Fibroblast of skin of right biceps (primary cell): ENCODE results near the gene ARHGAP10.
A peak's percentile ranks its signal among the peaks of the same experiment; 100 is the strongest.

Experiments
- DNase-seq: peaks from one replicate; pipeline ENCODE4 v3.0.0-alpha.2; 2013

The ARHGAP10 gene

GRCh38 chr4:148103597-148104355, 371.9 kb downstream of the ARHGAP10 start:
- DNase-seq: no peak

GRCh38 chr4:148108766-148109165, 376.9 kb downstream of the ARHGAP10 start:
- DNase-seq: no peak

GRCh38 chr4:148109216-148109615, 377.3 kb downstream of the ARHGAP10 start:
- no peak for DNase-seq

DNA sequence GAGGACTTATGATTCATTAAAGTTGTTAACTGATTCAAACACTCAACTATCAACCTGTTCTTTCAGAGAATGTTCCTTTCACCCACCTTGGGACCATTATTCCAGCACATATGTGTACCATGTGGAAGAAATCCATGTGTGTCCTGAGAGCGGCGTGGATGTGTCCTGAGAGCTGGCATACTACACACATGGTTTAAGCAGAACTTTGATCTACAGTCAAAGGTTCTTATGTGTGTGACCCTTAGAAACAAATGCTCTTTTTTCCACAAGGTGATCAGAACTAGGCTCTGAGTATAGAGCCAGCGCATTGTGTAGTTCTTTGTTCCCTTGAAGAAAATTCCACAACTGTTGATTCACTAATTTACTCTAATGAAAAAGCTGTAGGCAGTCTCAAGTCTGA, 378.3 kb downstream of the ARHGAP10 start:
- no peak for DNase-seq

DNA sequence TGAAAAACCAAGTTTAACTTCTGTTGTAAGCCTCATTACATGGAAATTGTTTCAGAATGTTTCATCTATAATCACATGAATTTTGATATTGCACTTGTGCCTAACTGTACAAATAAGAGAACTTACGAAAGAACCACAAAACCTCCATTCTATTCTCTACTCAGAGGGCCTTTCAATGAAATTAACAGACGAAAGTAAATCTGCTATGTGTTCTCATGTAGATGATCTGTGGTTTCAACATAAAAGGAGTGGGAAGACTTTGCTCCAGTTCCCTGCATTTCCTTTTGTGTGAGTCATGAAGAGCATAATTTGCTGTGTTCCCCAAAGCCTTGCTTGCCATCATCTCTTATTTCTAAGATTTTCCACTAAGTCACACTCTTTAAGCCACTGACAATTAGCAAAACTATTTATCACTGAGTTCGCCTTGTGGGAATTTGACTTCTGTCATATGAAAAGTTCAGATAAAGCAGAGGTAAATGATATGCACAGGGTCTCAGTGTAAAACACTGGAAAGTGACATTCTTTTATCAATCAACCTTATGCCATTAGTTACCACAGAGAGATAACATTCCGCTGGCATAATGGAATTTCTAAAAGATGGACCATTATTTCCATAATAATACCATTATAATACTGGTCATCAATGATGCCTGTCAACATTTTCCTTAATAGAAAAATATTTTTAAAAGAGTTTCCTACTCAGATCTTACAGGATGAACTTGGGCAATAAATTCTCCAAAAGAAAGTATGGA, 380.5 kb downstream of the ARHGAP10 start:
- peak; percentile 80 for DNase-seq

DNA sequence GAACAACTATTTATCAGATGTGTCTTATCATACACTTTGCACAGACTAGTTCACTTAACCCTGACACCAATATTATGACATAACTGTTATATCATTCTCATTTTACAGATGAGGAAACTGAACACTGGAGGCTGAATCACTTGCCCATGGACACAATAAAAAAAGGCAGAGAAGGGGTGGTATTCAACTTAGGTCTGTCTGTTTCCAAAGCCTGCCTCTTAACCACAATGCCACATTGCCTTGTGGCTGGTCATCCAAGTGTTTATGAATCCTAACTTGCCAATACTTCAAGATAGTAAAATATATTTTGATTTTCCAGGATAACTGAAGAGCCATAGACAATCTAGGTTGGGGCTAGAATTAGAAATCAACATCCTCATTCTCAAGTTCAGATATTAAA, 382.5 kb downstream of the ARHGAP10 start:
- DNase-seq: no peak

DNA sequence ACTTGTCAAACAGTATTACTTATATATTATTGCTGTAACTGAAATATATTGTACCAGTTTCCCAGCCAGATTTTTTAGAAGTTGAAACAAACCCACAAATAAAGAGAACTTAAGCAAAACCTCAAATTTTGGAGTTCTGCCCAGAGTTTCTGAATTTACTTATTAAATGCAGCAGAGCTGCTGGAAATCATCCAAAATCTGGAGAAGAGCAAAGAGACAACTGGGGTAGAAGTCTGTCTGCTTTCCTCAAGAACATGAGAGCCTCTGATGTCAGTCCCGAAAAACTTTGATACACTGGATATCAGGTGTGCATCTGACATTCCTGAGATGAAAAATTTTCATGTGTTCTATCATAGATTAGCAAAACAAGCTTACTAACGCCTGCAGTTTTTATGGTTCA, 384.4 kb downstream of the ARHGAP10 start:
- peak; percentile 90 for DNase-seq

DNA sequence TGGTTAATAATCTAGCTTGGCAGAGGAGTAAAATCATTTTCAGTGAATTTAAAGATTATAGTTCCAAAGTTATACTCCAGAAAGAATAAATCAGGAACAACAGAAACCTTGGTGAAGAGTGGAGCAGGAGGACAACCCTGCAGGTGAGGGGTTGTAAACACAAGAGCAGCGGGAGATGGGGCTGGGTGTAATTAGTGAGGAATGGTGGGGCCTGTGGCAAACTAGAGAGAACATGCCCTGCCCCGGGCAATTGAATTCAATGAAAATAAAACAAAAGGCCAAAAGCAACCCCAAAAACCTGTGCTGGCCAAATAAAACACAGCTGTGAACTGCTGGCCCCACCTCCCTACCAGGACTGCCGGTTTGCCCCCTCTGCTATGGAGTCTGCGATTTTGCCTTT, 385.1 kb downstream of the ARHGAP10 start:
- no peak for DNase-seq

DNA sequence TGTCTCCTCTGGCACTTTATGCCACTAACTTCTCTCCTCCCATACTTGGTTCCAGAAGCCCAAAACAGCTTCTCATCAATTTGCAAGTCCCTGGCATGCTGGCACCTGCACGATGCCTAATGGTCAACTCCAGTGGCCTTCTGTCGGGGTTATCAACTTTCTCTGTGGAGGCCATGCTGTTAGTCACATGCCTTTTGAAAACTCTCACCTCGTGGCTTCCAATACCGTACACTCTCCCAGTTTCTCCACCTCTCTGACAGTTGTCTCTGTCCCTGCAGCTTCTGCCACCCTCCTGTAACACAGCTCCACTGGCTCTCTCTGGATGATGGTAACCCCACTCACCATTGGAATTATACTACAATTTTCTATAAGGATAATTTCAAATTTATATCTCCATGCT, 386.3 kb downstream of the ARHGAP10 start:
- DNase-seq: no peak

- no peak for DNase-seq
These were observed 386.7 kb downstream of the ARHGAP10 start for GRCh38 chr4:148118633-148119032.

DNA sequence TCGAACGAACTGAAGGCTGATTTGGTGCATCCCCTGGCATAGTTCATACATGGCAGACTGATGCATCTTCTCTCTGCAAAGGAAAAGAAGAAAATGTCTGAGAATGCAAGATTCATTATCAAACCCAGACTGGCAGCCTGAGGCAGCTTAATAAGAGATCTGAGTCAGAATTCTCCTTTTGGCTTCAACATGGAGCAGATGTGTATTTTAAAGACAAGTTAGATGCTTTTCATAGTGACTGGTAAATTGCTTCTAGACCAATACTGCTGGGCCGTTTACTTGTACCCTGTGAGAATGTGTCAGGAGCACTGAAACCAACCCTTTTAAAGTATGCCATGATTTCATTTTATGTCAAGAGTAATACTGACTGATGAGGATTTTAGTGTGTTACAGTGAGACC, 388.3 kb downstream of the ARHGAP10 start:
- no peak for DNase-seq
